ENCODE data around the gene DNAH10. TPM values are rescaled to one million over a fixed set of nuclear protein-coding genes. Genes with fewer than 3 reads are reported as not detected.

The DNAH10 gene
- total RNA-seq, 4 donors from 2014 or later: 0.18 to 0.65 TPM; not detected in 2

GRCh38 chr12:123741937-123742572 is 20.0 kb upstream of the DNAH10 start:
- in situ Hi-C loops (cut with MboI; ENCODE audit: low sequenced_read_pairs in 4 of 4): no loop called here
- peaks cover 5 to 83% of the 10 kb centered on the region in 2 donors for H3K36me3 ChIP-seq
- no peaks in the 10 kb centered on the region for H3K9me3 ChIP-seq
- H3K27ac ChIP-seq: no peak overlapping the region
- no peak for TF ChIP-seq POLR2A (IDR thresholded peaks at IDR 0.05)
- no peak for TF ChIP-seq CTCF (IDR thresholded peaks at IDR 0.05 in 4 of 5, conservative IDR thresholded peaks at IDR 0.05 in 1 of 5)
- no peaks in the 10 kb centered on the region for H3K4me1 ChIP-seq
- H3K4me3 ChIP-seq: no peak overlapping the region
- ATAC-seq (no peak), DNase-seq (no peak)
- intact Hi-C loops (cut with DNase I; ENCODE audit: low total_unique reads): no loop called here
- H3K27me3 ChIP-seq: no peaks in the 10 kb centered on the region

GRCh38 chr12:123743002-123743401 is 19.1 kb upstream of the DNAH10 start:
- Histone ChIP-seq H3K4me3 (no peak overlapping the region), H3K36me3 (peaks cover 5 to 83% of the 10 kb centered on the region in 2 donors), H3K27ac (no peak overlapping the region), H3K4me1 (no peaks in the 10 kb centered on the region), H3K27me3 (no peaks in the 10 kb centered on the region), H3K9me3 (no peaks in the 10 kb centered on the region)
- intact Hi-C loops (cut with DNase I; ENCODE audit: low total_unique reads) (no loop called here), in situ Hi-C loops (cut with MboI; ENCODE audit: low sequenced_read_pairs in 4 of 4) (no loop called here)
- DNase-seq: no peak
- TF ChIP-seq POLR2A (IDR thresholded peaks at IDR 0.05): no peak
- no peak for TF ChIP-seq CTCF (IDR thresholded peaks at IDR 0.05 in 4 of 5, conservative IDR thresholded peaks at IDR 0.05 in 1 of 5)
- no peak for ATAC-seq

GRCh38 chr12:123744836-123745235 is 17.3 kb upstream of the DNAH10 start:
- peaks cover 5 to 86% of the 10 kb centered on the region in 2 donors for H3K36me3 ChIP-seq
- no peaks in the 10 kb centered on the region for H3K4me1 ChIP-seq
- intact Hi-C loops (cut with DNase I; ENCODE audit: low total_unique reads): no loop called here
- TF ChIP-seq CTCF (IDR thresholded peaks at IDR 0.05 in 4 of 5, conservative IDR thresholded peaks at IDR 0.05 in 1 of 5) (no peak), POLR2A (IDR thresholded peaks at IDR 0.05) (no peak)
- no peak overlapping the region for H3K27ac ChIP-seq
- no peaks in the 10 kb centered on the region for H3K9me3 ChIP-seq
- in situ Hi-C loops (cut with MboI; ENCODE audit: low sequenced_read_pairs in 4 of 4): no loop called here
- DNase-seq (no peak), ATAC-seq (no peak)
- no peaks in the 10 kb centered on the region for H3K27me3 ChIP-seq
- no peak overlapping the region for H3K4me3 ChIP-seq

GRCh38 chr12:123747309-123747708 is 14.8 kb upstream of the DNAH10 start:
- intact Hi-C loops (cut with DNase I; ENCODE audit: low total_unique reads) (no loop called here), in situ Hi-C loops (cut with MboI; ENCODE audit: low sequenced_read_pairs in 4 of 4) (no loop called here)
- DNase-seq (no peak), ATAC-seq (no peak)
- H3K9me3 ChIP-seq: no peaks in the 10 kb centered on the region
- peaks cover 5 to 82% of the 10 kb centered on the region in 2 donors for H3K36me3 ChIP-seq
- no peak overlapping the region for H3K27ac ChIP-seq
- H3K4me3 ChIP-seq: no peak overlapping the region
- no peaks in the 10 kb centered on the region for H3K4me1 ChIP-seq
- H3K27me3 ChIP-seq: no peaks in the 10 kb centered on the region
- TF ChIP-seq POLR2A (IDR thresholded peaks at IDR 0.05) (no peak), CTCF (IDR thresholded peaks at IDR 0.05 in 4 of 5, conservative IDR thresholded peaks at IDR 0.05 in 1 of 5) (no peak)

GRCh38 chr12:123748161-123748560 is 13.9 kb upstream of the DNAH10 start:
- DNase-seq (no peak), ATAC-seq (no peak)
- intact Hi-C loops (cut with DNase I; ENCODE audit: low total_unique reads): no loop called here
- no peaks in the 10 kb centered on the region for H3K4me1 ChIP-seq
- no peak overlapping the region for H3K27ac ChIP-seq
- H3K36me3 ChIP-seq: peaks cover 5 to 85% of the 10 kb centered on the region in 2 donors
- TF ChIP-seq CTCF (IDR thresholded peaks at IDR 0.05 in 4 of 5, conservative IDR thresholded peaks at IDR 0.05 in 1 of 5) (no peak), POLR2A (IDR thresholded peaks at IDR 0.05) (no peak)
- H3K9me3 ChIP-seq: no peaks in the 10 kb centered on the region
- no peaks in the 10 kb centered on the region for H3K27me3 ChIP-seq
- no peak overlapping the region for H3K4me3 ChIP-seq
- in situ Hi-C loops (cut with MboI; ENCODE audit: low sequenced_read_pairs in 4 of 4): no loop called here
